GM21723 (cell line): ENCODE data around the gene ADAMTS14.
"Not testable (repeated sequence)": the region's sequence is repeated elsewhere in the genome, so short reads cannot be mapped to it uniquely, and the experiment has no call there.

Source experiments
- ATAC-seq: cut with Tn5 transposase; IDR thresholded peaks from one replicate; pipeline ENCODE4 v1.9.1; 2021; ENCODE audit warnings: mild to moderate bottlenecking, moderate library complexity; ENCODE audit not compliant: unreplicated experiment

ADAMTS14 gene

GRCh38 chr10:70652761-70653657 lies 19.3 kb upstream of the ADAMTS14 start:
- ATAC-seq, result no peak

DNA sequence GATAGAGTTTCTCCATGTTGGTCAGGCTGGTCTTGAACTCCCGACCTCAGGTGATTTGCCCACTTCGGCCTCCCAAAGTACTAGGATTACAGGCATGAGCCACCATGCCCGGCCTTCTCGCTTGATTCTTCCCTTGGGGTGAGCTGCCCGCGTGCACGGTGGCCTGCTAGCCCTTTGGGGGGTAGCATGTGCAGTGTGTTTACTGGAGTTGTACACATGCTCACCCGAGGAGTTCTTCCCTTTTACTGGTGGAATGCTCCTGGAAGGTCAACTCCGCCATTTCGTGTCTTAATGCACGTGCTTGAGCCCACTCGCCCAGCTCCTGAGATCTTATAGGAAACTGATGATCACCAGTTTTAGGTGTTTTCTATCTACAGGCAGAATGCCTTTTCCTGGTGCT lies 17.0 kb upstream of the ADAMTS14 start:
- ATAC-seq, result no peak

GRCh38 chr10:70656489-70656888 lies 15.8 kb upstream of the ADAMTS14 start:
- peak; percentile 91 for ATAC-seq

GRCh38 chr10:70657041-70657440 lies 15.3 kb upstream of the ADAMTS14 start:
- ATAC-seq, result no peak

DNA sequence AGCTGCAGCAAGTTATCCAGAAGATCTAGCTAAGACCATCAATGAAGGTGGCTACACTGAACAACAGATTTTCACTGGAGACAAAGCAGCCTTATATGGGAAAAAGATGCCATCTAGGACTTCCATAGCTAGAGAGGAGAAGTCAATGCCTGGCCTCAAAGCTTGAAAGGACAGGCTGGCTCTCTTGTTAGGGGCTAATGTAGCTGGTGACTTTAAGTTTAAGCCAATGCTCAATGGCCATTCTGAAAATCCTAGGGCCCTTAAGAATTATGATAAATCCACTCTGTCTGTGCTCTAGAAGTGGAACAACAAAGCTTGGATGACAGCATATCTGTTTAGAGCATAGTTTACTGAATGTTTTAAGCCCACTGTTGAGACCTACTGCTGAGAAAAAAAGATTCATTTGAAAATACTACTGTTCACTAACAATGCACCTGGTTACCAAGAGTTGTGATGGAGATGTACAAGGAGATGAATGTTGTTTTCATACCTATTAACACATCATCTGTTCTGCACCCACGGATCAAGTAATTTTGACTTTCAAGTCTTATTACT lies 13.6 kb upstream of the ADAMTS14 start:
- no peak for ATAC-seq

- ATAC-seq, result no peak
Measured at GRCh38 chr10:70659306-70659705, 13.0 kb upstream of the ADAMTS14 start.

- ATAC-seq, result no peak
Measured at GRCh38 chr10:70660722-70661121, 11.6 kb upstream of the ADAMTS14 start.

GRCh38 chr10:70661623-70662361 lies 10.5 kb upstream of the ADAMTS14 start:
- no peak for ATAC-seq

GRCh38 chr10:70662362-70663220 lies 9.7 kb upstream of the ADAMTS14 start:
- ATAC-seq, result no peak

DNA sequence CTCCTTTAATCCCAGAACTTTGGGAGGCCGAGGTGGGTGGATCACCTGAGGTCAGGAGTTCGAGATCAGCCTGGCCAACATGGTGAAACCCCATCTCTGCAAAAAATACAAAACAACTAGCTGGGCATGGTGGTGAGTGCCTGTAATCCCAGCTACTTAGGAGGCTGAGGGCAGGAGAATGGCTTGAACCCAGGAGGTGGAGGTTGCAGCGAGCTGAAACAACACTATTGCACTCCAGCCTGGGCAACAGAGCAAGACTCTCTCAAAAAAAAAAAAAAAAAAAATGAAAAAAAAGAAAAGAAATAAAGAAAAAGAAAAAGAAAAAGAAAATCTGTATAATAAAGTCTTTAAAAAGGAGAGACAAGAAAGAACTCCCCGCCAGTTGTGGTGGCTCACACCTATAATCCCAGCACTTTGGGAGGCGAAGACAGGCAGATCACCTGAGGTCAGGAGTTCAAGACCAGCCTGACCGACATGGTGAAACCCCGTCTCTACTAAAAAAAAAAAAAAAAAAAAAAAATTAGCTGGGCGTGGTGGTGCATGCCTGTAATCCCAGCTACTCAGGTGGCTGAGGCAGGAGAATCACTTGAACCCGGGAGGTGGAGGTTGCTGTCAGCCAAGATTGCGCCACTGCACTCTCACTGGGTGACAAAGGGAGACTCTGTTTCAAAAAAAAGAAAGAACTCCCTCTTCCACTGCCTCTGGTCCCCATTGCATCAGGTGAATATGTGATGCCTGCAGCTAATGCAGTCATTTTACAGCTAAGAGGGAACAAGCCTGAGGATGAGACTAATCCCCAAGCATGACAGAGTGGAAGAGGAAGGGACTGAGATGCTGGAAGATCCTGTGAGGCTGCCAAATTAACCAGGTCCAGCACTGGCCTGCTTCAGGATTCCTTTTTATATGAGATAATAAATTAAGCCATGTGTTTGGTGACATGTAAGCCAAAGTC lies 8.6 kb upstream of the ADAMTS14 start:
- not testable (repeated sequence) for ATAC-seq

GRCh38 chr10:70664702-70665195 lies 7.6 kb upstream of the ADAMTS14 start:
- no peak for ATAC-seq

DNA sequence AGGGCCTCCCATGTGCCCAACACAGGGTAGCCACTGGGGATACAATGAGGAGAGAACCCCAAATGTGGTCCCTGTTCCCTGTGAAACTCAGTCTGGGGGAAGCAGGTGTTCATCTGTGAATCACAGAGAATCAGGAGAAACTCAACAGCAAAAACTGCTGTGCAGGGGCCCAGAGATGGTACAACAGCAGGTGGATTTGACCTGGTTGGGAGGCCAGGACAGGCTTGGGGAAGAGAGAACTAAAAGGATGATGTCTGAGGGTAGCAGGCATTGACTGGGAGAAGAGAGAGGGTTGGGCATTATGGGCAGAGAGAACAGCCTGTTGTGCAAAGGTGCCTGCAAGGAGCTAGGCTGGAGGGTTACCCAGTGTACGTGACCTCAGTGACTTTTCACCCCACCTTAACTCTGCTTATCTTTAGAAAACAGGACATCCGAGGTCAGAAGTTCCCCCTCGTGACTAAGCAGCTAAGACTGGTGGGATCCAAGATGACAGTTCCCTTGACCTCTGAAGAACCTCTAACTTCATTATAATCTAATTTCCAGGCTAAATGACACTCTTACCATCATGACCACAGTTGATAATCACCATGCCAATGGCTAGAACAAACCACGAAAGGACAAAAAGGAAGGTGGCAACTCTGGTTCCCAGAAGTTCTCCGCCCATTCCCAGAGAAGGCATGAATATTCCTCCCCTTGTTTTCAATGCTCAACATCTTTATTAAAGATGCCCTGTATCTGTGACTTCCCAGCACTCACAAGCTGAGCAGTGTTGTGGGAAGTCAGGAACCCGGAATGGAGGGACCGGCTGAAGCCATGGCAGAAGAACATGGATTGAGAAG lies 5.1 kb upstream of the ADAMTS14 start:
- ATAC-seq, result no peak

DNA sequence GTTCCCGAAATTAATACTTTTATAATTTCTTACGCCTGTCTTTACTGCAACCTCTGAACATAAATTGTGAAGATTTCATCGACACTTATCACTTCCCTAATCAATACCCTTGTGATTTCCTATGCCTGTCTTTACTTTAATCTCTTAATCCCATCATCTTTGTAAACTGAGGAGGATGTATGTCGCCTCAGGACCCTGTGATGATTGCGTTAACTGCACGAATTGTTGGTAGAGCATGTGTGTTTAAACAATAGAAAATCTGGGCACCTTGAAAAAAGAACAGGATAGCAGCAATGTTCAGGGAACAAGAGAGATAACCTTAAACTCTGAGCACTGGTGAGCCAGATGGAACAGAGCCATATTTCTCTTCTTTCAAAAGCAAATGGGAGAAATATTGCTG lies 4.5 kb upstream of the ADAMTS14 start:
- ATAC-seq, result not testable (repeated sequence)

DNA sequence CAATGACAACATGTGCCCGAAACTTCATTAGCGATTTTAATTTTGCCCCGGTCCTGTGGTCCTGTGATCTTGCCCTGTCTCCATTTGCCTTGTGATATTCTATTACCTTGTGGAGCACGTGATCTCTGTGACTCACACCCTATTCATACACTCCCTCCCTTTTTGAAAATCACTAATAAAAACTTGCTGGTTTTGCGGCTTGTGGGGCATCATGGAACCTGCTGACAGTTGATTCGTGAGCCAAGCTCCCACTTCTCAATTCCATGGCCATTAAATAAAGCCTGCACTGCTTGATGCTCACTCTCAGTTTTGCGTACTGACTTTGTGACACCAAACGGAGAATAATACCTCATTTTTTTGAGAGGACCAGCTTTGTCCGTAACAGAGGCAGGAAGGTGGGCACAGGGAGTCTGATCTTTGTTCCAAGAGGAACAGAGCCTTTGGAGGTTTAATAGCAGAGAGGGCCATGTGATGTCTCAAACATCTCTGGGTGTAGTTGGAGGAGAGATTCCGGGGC lies 3.8 kb upstream of the ADAMTS14 start:
- ATAC-seq, result no peak

GRCh38 chr10:70669015-70669414 lies 3.3 kb upstream of the ADAMTS14 start:
- ATAC-seq, result no peak

GRCh38 chr10:70669732-70670317 lies 2.5 kb upstream of the ADAMTS14 start:
- ATAC-seq, result no peak

DNA sequence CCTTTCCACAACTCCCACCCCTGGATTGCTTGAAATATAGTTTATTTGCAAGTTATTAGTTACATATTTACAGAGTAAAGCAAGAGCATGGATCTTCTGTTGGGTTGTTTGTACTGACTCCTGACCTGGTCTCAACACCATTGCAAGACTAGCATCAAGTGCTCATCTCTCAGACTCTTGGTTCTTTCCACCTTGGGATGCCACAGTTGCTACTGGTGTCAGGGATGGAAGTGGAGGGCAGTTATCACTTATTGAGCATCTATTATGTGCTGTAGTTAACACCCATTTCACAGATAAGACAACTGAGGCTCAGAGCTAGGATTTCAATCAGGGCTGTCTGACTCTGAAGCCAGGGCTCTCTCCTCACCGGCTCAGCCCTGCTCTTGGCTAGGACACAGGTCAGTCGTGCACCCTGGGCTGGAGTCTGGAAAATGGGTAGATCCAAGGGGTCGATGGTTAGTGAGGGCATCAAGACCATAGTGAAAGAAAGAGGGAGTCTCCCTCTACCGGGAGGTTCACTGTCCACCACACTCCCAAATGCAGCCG lies 614 bp upstream of the ADAMTS14 start:
- no peak for ATAC-seq
